Ovary (tissue), 9 donors: ENCODE measurements around the gene BEST2. TPM values are rescaled to one million over a fixed set of nuclear protein-coding genes. Genes with fewer than 3 reads are reported as not detected.

Experiments
- DNase-seq, 5 donors: peaks; one replicate each; pipeline ENCODE4 v3.0.0-alpha.2; 2019 to 2020
- H3K27ac ChIP-seq, 2 donors: fragments of 200-600 bp; one replicate each; pipeline versions ENCODE4 v1.5.1 to v1.8.0; 2019 to 2022
- H3K27me3 ChIP-seq: fragments of 200-600 bp; one replicate; pipeline ENCODE4 v1.8.0; 2022
- H3K36me3 ChIP-seq: fragments of 200-600 bp; sonication (generic); one replicate; pipeline ENCODE4 v1.5.1; 2019
- H3K4me1 ChIP-seq: one replicate; pipeline ENCODE4 v1.8.1; 2013; ENCODE audit warnings: mild to moderate bottlenecking, moderate library complexity; ENCODE audit not compliant: insufficient read depth
- H3K4me3 ChIP-seq: fragments of 200-600 bp; sonication (generic); one replicate; pipeline ENCODE4 v1.5.1; 2017
- H3K9me3 ChIP-seq, 2 donors: fragments of 200-600 bp in 1 of 2; sonication (generic) in 1 of 2; one replicate each; pipeline versions ENCODE4 v1.5.1 to v1.8.1; 2013 to 2019; ENCODE audit warnings: mild to moderate bottlenecking in 1 of 2, moderate library complexity in 1 of 2
- EP300 ChIP-seq: sonication (generic); formaldehyde crosslinking; IDR thresholded peaks from one replicate; pipeline ENCODE4 v1.6.1; 2017; ENCODE audit warnings: antibody characterized with exemption
- POLR2A ChIP-seq: fragments of 450-650 bp; IDR thresholded peaks from one replicate; pipeline ENCODE4 v1.6.1; 2017; ENCODE audit warnings: antibody characterized with exemption, mild to moderate bottlenecking, moderate library complexity
- WGBS, 3 donors: extraction: QIAGEN DNeasy Blood & Tissue Kit in 1 of 3; methylation state at CpG; one replicate each; pipeline versions ENCODE4 v1.1.5 to v1.1.7; 2013 to 2017; 5-methylcytosine and 5-hydroxymethylcytosine counted together
- intact Hi-C, 4 donors: fragments of 100-400 bp; cut with DNase I; formaldehyde crosslinking; loops; one replicate each; pipeline versions ENCODE4 v1.11.0 to v1.15.1; 2022 to 2023
- polyA plus RNA-seq, 2 donors: library from polyadenylated mRNA; stranded (reverse); fragments of 200-250 nt in 1 of 2; fragments of 350-450 nt in 1 of 2; fragmentation: Illumina TruSeq in 1 of 2; extraction: RNeasy Lipid Tissue Mini Kit (QIAGEN cat#74804) in 1 of 2; gene quantifications; one replicate each; pipeline ENCODE4 v1.2.3, GENCODE V29; 2013 to 2014
- total RNA-seq, 7 donors: library from RNA; depleted of rRNA in 2 of 7; stranded (reverse); fragments of >200 nt in 2 of 7; fragmentation: NEBNext Ultra II Directional in 3 of 7; extraction: Animal tissue kit (Norgen Biotek cat#: 25700) in 3 of 7; gene quantifications; one replicate each; pipeline versions ENCODE4 v1.1.0 to v1.2.4, GENCODE V29; 2016 to 2023
- TF ChIP-seq, protein P1 (sequence below), 3 donors: fragments of 450-650 bp in 2 of 3; fragments of 200-600 bp in 1 of 3; IDR thresholded peaks; one replicate each; pipeline versions ENCODE4 v1.5.1 to v1.8.0; 2016 to 2022; ENCODE audit warnings: antibody characterized with exemption in 3 of 3, mild to moderate bottlenecking in 1 of 3
- donor health status: DM: no; HTN: no; CAD: no; lungs with moderate emphysema.
- donor health status: DM: no; HTN: no; CAD: no.
- donor health status: Bipolar disorder and iron deficiency.
- donor health status: DM: yes; HTN: yes; CAD: no.
- donor health status: DM: no; HTN: no; CAD: no.
- donor health status: DM: yes; HTN: yes; CAD: no.

BEST2 gene
- total and polyA plus RNA-seq, 9 donors: not detected

DNA sequence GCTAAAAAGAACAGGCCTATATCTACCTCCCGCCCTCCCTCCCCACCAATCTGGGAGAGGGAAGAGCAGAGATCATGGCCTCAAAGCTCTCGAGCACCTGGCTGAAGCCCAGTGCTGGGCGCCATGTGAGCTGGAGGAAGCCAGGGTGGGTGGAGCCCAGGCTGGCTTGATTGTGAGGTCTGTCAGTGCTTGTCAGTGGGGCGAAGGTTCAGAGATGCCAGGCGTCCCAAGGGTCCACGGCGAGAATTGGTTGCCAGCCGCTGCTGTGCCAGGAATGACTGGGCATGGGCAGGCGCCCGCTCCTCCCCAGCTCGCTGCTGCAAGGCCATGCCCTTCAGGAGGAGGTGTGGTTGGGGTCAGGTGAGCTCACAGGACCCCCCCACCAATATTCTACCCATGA lies 11.5 kb downstream of the BEST2 start:
- H3K36me3 ChIP-seq: no peaks in the 10 kb centered on the region
- H3K4me3 ChIP-seq: no peak overlapping the region
- no peak overlapping the region for H3K27ac ChIP-seq
- H3K9me3 ChIP-seq: no peaks in the 10 kb centered on the region
- no peaks in the 10 kb centered on the region for H3K4me1 ChIP-seq
- no peaks in the 10 kb centered on the region for H3K27me3 ChIP-seq
- TF ChIP-seq, protein P1, sequence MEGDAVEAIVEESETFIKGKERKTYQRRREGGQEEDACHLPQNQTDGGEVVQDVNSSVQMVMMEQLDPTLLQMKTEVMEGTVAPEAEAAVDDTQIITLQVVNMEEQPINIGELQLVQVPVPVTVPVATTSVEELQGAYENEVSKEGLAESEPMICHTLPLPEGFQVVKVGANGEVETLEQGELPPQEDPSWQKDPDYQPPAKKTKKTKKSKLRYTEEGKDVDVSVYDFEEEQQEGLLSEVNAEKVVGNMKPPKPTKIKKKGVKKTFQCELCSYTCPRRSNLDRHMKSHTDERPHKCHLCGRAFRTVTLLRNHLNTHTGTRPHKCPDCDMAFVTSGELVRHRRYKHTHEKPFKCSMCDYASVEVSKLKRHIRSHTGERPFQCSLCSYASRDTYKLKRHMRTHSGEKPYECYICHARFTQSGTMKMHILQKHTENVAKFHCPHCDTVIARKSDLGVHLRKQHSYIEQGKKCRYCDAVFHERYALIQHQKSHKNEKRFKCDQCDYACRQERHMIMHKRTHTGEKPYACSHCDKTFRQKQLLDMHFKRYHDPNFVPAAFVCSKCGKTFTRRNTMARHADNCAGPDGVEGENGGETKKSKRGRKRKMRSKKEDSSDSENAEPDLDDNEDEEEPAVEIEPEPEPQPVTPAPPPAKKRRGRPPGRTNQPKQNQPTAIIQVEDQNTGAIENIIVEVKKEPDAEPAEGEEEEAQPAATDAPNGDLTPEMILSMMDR (IDR thresholded peaks at IDR 0.05): no peak
- no peak for TF ChIP-seq EP300
- TF ChIP-seq POLR2A: no peak
- intact Hi-C loops: loop anchor here in 1 of 4 donors (5.0 kb wide), 2 partner anchors 34 to 84 kb away; no protein-coding TSS in a partner anchor
- no peak for DNase-seq
- 89 to 91% (median 89%) methylated on average over 11 of the region's 11 CpGs for WGBS, 3 donors

DNA sequence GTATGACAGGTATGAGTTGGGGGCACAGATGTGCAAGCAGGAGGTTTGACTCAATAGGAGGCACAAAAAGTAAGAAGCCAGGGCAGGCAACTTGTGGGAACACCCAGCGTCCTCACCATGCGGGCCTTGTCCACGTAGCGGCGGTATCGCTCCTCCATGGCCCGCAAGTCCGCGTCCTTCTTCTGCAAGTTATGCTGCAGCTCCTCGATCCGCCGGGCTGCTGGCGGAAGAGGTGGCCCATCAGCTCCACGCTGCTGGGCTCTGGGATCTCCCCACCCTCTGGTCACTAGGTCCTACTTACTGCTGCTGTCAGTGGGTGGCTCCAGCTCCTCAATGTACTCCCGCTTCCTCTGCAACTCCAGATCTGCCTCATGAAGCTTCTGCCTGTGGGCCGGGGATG lies 13.1 kb downstream of the BEST2 start:
- no peak for DNase-seq
- H3K36me3 ChIP-seq: no peaks in the 10 kb centered on the region
- no peak overlapping the region for H3K4me3 ChIP-seq
- intact Hi-C loops: loop anchor here (5.0 kb wide), 3 partner anchors 33 to 83 kb away; partner anchors contain the start of genes PRDX2 (in 3 of the 4) and THSD8 (in 3 of the 4)
- H3K9me3 ChIP-seq: no peaks in the 10 kb centered on the region
- 93 to 95% (median 94%) methylated on average over 16 of the region's 16 CpGs for WGBS, 3 donors
- H3K4me1 ChIP-seq: no peaks in the 10 kb centered on the region
- H3K27me3 ChIP-seq: no peaks in the 10 kb centered on the region
- TF ChIP-seq EP300: no peak
- TF ChIP-seq POLR2A: no peak
- TF ChIP-seq, protein P1 (IDR thresholded peaks at IDR 0.05): no peak
- H3K27ac ChIP-seq: no peak overlapping the region

DNA sequence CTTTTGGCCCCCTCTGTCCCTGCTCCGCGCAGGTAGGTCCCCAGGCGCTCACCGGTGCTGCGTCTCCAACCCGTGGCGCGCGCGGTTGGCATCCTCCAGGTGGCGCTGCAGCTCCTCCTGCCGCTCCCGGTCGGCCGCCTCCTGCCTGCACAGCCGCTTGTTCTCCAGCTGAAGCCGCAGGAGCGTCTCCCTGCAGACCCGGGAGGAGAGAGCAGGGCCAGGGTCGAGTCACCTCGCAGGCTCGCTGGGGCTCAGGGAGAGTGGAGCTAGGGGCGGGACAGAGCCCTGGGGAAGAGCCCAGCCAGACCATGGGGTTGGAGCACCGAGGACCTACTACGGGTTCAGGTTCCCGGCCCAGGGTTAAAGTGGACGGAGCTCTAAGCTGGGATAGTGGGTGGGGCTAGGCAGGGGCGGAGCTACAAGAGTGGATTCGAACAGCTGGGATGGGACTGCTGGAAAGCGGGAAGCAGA lies 14.5 kb downstream of the BEST2 start:
- Histone ChIP-seq H3K4me3 (peak overlapping the region; percentile 15), H3K9me3 (no peaks in the 10 kb centered on the region), H3K27ac (no peak overlapping the region), H3K36me3 (no peaks in the 10 kb centered on the region), H3K27me3 (no peaks in the 10 kb centered on the region), H3K4me1 (no peaks in the 10 kb centered on the region)
- 0 to 63% (median 3%) methylated on average over 26 to 30 of the region's 30 CpGs for WGBS, 3 donors
- intact Hi-C loops: loop anchor here in 3 of 4 donors (5.0 kb wide), 2 partner anchors 36 to 81 kb away; partner anchors contain the start of genes PRDX2 (in 3 of the 3) and THSD8 (in 3 of the 3)
- TF ChIP-seq EP300: no peak
- TF ChIP-seq POLR2A: no peak
- TF ChIP-seq, protein P1 (IDR thresholded peaks at IDR 0.05): peak; percentile 73 to 98 (median 95)
- peak; percentile 69 to 88 (median 86) for DNase-seq

DNA sequence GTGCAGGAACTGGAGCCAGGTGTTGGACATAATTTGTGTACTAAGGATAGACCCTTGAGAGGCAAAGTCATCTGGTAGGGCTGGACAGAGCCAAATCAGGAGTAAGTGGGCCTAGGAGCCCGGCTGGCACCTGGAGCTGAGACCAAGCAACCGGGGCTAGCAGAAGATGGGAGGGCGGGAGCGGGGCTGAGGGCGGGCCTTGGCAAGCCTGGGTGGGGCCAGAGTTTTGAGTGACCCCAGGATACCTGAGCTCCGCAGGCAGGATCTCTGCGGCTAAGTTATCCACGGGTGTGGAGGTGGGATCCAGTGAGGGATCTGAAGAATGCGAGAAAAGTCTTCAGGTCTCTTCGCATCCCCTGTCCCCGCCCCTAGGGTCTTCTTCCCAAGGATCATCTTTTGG lies 15.6 kb downstream of the BEST2 start:
- H3K27ac ChIP-seq: no peak overlapping the region
- no peak overlapping the region for H3K4me3 ChIP-seq
- TF ChIP-seq, protein P1 (IDR thresholded peaks at IDR 0.05): no peak
- TF ChIP-seq POLR2A: no peak
- H3K4me1 ChIP-seq: no peaks in the 10 kb centered on the region
- intact Hi-C loops: loop anchor here in 3 of 4 donors (5.0 kb wide), 2 partner anchors 35 to 80 kb away; partner anchors contain the start of genes PRDX2 (in 3 of the 3) and THSD8 (in 3 of the 3)
- H3K27me3 ChIP-seq: no peaks in the 10 kb centered on the region
- DNase-seq: no peak
- WGBS, 3 donors: 89 to 92% (median 89%) methylated on average over 11 of the region's 11 CpGs
- no peaks in the 10 kb centered on the region for H3K9me3 ChIP-seq
- no peaks in the 10 kb centered on the region for H3K36me3 ChIP-seq
